GM19395 (cell line): ENCODE data around the gene OR2V1.
"Not testable (repeated sequence)": the region's sequence is repeated elsewhere in the genome, so short reads cannot be mapped to it uniquely, and the experiment has no call there.

ENCODE experiments used
- ATAC-seq: cut with Tn5 transposase; IDR thresholded peaks from one replicate; pipeline ENCODE4 v1.9.1; 2021; ENCODE audit warnings: mild to moderate bottlenecking, moderate library complexity; ENCODE audit not compliant: unreplicated experiment

Gene OR2V1

DNA sequence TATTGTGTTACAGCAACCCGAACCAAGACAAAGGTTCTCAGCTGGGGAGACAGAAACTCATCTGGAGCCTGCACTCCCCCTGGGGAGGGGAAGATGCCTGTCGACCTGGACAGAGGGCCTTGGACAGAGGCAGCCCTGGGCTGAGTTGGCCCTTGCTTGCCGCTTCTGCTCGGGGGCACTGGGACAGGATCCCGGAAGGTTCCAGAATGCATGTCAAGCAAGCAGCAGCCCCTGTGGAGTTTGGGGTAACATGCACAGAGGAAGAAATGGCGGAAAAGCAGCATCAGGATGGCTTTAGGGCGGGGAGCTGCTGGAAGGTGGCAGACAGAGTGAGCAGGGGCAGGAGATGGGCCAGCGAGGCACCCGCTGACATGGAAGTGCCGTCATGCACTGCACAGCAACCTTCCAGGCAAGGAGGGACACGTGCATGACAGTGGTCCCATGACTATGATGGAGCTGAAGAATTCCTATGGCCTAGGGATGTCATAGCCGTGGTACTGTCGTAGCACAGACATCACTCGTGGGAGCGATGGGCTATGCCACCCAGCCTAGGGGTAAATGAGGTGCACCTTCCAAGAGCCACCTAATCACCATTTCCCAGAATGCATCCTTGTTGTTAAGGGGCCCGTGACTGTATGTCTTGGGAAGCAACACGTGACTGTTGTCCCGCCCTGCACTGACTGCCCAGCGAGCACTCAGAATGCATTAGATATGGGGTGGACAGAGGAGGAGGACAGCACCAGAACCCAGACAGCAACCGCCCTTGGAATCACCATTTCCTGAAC, 26.2 kb downstream of the OR2V1 start:
- not testable (repeated sequence) for ATAC-seq

DNA sequence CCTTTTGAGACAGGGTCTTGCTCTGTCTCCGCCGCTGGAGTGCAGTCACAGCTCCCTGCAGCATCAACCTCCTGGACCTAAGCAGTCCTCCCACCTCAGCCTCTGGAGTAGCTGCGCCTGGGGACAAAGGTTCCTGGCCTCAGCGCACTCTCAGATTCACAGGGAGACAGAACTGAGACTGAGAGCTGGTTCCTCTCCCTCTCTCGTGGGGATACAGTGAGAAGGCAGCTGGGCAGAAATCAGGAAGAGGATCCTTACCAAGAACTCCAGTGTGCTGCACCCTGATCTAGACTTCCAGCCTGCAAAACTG, 26.8 kb downstream of the OR2V1 start:
- ATAC-seq = not testable (repeated sequence)

DNA sequence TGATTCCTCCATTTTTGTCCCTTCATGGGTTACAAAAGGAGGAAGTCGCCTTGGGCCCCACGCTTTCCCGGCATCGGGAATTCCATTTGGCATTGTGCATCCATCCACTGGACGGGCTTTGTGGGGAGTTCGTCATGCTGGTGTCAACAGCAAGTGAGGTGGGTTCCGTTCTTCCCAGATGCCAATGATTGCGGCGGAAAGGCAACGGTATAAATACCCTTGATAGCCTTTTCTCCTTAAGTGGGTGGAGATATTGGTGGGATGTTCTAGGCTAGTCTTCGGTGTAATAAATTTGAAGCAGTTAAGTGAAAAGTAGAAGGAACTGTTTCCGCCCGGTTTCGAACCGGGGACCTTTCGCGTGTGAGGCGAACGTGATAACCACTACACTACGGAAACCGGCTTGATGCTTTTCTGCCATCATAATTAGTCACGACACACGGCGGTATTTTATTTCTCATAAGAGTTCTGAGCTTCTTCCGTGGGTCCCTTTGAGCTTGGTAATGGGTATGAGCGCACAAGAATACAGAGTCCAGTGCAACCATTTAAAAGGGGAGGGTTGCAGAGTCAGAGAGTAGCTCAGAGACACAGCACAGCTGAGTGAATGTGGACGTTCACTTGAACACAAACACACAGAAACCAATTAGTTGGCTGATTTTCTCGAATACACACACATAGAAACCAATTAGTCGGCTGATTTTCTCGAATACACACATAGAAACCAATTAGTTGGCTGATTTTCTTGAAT, 28.9 kb downstream of the OR2V1 start:
- not testable (repeated sequence) for ATAC-seq

DNA sequence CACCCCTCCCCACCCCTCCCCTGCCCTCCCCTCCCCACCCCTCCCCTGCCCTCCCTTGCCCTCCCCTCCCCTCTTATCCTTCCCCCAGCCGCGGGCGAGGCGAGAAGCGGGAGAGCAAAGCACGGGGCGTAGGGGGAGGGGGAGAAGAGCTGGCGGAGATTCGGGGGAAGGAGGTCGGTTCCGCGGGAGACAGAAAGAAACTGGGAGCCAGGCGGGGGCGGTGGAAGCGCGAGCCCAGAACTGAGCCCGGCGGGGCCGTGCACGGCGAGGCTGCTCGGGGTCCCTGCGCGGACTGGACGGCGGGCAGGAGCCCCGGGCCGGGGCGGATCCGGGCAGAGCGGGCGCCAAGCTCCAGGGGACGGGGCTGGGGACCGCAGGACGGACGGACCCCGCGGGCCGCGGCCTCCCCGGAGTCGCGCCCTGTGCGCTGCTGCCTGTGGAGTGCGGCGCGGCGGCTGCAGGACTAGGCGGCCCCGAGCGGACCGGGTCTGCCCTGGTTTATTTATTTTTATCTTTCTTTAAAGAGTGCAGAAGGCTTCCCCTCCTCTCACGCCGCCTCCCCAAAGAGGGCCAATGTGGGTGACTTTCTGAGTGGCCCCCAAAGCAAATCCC, 29.8 kb downstream of the OR2V1 start:
- ATAC-seq = not testable (repeated sequence)

DNA sequence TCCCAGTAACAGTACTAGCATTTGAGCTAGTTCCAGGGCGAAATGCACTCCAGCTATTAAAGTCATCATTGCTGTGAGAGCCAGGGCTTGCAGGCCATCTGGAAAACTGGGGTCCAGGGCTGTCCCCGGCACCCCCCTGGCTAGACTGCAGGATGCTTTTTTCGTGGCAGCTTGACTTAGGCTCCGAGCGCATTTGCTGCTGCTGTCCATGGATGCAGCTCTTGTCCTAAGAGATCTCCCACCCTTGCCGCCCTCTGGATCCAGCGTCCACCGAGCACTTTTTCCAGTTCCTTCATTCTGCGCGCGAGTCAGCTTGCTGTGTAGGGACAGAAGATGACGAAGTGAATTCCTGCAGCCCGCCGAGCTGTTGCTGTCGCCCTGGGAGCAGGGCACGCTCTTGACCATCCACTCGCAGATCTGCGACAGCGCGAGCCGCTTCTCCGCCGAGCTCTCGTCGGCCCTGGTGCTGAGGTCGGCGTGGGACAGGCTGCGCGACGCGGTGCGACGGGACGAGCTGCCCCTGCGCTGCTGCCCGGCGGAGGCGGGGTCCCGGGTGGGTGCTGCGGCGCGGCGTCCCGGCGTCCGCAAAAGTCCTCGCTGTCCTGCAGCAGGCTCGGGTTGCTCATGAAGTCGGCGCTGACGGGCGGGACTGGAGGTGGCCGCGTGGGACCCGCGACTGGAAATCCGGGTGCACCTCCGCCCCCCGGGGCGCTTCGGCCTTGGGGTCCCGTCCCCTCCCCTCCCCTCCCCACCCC, 30.7 kb downstream of the OR2V1 start:
- ATAC-seq = no peak

DNA sequence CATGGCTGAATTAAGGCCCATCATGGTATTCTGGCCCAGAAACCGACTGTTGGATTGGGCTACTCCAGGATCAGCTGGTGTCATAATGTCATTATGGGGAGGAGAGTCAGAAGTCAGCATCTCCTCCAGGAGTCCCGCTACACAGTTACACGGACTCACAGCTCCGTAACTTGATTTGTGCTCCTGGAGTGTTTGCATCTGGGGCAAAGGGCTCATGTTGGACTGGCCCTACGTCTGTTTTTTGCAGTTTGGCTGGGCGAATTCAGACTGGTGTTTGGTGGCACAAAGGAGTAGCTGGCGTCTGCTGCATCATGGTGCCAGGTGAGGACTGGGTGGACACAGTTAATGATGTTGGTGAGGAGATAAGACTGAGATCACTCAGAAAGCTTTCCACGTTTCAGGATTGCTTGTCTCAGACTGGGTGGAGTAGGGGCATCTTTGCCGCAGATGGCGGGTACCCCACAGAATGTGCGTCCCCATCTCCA, 31.3 kb downstream of the OR2V1 start:
- no peak for ATAC-seq

DNA sequence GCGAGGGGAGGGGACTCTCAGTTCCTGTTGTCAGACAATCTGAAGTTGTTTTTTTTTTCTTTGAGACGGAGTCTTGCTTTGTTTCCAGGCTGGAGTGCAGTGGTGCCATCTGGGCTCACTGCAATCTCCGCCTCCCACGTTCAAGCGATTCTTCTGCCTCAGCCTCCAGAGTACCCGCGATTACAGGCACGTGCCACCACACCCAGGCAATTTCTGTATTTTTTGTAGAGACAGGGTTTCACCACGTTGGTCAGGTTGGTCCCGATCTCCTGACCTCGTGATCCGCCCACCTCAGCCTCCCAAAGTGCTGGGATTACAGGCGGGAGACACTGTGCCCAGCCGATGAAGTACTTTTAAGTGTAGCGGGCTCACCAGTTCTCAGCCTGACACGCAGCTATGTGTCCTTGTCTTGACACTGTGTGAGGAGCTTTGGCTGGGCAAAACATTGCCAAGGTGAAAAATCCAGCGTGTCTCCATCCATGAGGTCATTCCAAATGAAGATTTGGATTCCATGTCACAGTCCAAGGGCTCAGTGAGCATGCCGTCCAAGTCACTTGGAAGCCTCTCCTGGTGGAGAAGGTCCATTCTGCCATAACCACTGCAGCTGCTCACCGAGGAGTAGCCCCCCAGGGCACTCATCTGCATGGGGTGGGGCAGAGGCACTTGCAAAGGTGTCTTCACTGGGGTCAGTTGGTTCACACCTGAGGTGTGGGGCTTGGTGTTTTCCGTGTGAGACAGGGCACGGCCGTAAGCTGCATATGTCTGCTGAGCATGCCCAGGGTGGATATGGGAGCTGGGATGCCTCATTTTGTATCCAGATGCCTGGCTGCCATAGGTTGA, 32.0 kb downstream of the OR2V1 start:
- no peak for ATAC-seq

DNA sequence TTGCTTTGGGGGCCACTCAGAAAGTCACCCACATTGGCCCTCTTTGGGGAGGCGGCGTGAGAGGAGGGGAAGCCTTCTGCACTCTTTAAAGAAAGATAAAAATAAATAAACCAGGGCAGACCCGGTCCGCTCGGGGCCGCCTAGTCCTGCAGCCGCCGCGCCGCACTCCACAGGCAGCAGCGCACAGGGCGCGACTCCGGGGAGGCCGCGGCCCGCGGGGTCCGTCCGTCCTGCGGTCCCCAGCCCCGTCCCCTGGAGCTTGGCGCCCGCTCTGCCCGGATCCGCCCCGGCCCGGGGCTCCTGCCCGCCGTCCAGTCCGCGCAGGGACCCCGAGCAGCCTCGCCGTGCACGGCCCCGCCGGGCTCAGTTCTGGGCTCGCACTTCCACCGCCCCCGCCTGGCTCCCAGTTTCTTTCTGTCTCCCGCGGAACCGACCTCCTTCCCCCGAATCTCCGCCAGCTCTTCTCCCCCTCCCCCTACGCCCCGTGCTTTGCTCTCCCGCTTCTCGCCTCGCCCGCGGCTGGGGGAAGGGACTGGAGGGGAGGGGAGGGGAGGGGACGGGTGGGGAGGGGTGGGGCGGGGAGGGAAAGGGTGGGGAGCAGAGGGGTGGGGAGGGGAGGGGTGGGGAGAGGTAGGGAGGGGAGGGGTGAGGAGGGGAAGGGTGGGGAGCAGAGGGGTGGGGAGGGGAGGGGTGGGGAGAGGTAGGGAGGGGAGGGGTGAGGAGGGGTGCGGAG, 33.0 kb downstream of the OR2V1 start:
- not testable (repeated sequence) for ATAC-seq

DNA sequence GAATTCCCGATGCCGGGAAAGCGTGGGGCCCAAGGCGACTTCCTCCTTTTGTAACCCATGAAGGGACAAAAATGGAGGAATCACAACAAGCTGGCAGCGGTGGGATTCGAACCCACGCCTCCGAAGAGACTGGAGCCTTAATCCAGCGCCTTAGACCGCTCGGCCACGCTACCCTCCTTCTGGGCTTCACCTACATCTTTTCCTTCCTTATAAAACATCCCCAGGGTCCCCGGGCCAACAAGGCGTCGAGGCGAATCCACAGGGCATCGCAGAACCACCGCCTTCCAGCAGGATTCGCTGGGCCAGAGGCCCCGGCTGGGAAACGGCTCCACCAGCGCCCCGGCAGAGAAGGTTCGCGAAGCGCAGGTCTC, 33.6 kb downstream of the OR2V1 start:
- ATAC-seq = not testable (repeated sequence)

DNA sequence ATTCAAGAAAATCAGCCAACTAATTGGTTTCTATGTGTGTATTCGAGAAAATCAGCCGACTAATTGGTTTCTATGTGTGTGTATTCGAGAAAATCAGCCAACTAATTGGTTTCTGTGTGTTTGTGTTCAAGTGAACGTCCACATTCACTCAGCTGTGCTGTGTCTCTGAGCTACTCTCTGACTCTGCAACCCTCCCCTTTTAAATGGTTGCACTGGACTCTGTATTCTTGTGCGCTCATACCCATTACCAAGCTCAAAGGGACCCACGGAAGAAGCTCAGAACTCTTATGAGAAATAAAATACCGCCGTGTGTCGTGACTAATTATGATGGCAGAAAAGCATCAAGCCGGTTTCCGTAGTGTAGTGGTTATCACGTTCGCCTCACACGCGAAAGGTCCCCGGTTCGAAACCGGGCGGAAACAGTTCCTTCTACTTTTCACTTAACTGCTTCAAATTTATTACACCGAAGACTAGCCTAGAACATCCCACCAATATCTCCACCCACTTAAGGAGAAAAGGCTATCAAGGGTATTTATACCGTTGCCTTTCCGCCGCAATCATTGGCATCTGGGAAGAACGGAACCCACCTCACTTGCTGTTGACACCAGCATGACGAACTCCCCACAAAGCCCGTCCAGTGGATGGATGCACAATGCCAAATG, 34.1 kb downstream of the OR2V1 start:
- ATAC-seq = not testable (repeated sequence)

DNA sequence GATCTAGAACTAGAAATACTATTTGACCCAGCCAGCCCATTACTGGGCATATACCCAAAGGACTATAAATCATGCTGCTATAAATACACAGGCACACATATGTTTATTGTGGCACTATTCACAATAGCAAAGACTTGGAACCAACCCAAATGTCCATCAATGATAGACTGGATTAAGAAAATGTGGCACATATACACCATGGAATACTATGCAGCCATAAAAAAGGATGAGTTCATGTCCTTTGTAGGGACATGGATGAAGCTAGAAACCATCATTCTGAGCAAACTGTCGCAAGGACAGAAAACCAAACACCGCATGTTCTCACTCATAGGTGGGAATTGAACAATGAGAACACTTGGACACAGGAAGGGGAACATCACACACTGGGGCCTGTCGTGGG, 35.8 kb downstream of the OR2V1 start:
- ATAC-seq = not testable (repeated sequence)

DNA sequence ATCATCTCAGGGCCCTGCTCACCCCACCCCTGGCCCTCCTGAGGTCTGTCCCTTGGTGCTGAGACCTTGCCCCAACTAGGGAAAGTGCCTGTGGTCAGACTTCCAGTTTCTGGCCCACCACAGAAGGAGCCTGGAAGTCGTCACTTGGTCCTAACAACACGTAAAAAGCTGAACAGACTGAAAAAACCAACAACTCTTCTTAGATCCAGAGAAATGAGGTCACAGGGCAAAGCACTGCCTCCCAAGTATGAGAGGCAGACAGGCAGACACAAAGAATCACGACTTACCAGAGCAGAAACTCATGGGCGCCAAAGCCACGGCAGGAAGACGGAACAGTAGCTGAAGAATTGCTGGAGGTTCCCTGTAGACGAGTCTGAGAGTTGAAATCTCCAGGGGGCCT, 38.5 kb downstream of the OR2V1 start:
- no peak for ATAC-seq

DNA sequence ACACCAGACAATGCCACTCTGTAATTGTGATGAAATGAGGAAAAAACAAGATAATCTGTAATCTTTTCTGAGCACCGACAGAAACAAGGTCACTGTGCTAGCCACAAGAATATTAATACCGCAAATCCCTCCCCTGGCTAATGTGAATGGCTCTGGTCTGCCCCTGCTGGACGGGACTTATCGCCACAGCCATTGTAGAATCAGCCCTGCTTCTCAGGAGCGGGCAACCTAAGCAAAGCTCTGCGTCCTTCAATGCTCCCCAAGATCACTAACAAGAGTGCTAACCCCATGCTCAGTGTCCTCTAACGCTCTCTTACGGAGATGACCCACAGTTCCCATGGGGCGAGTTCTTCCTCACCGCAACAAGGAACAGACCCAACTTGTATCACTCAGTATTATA, 42.7 kb downstream of the OR2V1 start:
- no peak for ATAC-seq

DNA sequence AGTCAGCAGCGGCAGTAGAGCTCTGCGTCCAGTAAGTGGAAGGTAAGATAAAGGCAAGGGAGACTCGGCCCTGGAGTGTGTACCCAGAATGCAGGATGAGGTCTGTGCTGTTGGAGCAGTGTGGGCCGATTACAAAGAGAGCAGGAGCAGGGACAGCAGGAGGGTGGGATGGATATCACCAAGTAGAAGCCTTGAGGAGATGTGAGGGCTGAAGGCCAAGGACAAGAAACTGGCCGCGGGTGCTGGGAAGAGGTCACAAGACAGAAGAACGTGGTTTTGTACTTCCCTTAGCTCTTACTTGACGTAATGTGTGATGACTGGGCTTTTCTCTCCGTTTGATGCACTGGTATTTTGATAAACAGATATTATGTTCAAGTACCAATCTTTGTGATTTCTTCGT, 43.7 kb downstream of the OR2V1 start:
- ATAC-seq = no peak

DNA sequence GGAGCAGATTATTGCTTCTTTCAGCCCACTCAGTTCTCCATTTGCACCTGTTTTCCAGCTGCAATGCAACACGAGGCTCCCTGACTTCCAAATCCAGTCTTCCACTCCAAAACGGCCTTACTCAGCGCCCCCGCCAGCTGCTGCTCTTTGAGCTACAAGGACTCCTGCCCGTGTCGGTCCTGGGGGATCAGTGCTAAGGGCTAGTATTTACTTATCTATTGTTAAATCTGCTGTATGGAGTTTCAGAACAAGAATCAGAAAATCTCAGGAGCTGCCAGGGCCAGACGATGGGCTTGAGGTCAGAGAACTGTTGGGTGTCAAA, 44.1 kb downstream of the OR2V1 start:
- no peak for ATAC-seq

DNA sequence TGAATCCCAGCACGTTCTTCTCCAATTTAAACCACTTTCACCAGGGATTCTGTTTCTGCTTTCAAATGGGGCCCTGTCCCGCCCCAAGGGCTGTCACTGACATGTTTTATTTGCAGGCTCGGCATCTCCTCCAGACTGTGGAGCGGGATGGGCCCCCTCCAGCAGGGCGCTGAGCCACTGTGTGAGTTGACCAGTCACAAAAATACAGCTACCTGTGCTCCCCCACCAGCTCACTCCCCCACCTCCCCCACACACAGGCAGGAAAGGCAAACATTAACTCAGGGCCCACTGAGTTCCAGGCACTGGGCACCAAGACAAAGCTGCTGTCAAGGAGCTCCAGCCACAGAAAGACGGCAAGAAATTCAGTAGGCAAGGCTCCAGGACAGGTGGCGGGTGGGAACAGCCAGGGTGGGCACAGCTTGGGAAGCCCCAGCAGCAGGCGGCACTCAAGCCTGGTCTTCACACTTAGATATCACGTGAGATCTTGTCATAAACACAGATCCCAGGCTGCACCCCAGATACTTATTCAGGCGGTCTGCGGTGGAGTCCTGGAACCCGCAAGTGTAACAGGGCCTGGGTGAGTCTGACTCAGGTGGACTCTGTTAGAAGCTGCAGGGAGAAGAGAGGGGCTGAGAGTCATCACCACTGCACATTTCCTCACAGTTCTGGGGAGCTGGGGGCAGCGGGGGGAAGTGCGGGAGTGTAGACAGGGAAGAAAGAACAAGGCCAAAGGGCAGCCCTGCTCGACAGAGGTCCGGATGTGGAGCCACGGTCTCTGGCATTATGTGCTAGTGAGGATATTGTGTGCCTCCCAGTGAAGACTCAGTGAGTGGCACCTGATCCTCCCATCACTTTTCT, 44.7 kb downstream of the OR2V1 start:
- ATAC-seq = no peak

DNA sequence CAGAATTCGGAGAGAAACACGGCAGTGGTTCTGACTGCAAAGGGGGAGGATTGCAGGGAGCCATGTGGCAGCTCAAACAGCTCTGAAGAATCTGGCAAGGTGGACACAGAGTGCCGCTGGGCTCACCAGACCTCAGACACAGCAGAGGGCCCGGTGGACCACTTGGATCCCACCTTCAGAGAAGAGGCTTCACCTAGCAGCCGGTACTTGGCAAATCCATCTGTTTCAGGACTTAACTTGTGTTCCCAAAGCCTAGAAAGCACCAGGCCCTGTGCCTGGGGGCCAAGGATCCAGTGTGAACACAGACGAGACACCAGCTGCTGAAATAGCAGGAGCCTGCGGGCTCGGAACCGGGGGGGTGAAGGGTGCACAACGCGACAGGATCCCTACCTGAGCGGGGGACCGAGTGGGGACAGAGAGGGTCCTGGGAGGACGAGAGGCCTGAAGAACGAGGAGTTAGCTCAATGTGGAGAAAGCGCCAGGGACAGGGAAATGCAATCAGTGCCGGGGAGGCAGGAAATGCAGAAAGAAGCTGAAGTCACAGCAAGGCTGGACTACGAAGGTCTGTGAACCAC, 46.3 kb downstream of the OR2V1 start:
- no peak for ATAC-seq

DNA sequence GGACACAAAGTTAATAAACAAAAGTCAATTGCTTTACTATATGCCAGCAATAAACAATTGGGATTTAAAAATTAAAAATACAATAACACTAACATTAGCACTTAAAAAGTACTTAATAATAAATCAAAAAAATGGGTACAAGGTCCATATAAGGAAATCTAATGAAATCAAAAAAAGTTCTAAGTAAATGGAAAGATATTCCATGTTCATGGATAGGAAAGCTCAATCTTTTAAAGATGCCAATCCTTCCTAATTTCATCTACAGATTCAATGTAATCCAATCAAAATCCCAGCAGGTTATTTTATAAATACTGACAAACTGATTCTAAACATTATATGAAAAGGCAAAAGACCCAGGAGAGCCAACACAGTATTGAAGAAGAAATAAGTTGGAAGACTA, 49.0 kb downstream of the OR2V1 start:
- ATAC-seq = no peak
